ENCODE measurements around the gene KLF16.

KLF16 gene

DNA sequence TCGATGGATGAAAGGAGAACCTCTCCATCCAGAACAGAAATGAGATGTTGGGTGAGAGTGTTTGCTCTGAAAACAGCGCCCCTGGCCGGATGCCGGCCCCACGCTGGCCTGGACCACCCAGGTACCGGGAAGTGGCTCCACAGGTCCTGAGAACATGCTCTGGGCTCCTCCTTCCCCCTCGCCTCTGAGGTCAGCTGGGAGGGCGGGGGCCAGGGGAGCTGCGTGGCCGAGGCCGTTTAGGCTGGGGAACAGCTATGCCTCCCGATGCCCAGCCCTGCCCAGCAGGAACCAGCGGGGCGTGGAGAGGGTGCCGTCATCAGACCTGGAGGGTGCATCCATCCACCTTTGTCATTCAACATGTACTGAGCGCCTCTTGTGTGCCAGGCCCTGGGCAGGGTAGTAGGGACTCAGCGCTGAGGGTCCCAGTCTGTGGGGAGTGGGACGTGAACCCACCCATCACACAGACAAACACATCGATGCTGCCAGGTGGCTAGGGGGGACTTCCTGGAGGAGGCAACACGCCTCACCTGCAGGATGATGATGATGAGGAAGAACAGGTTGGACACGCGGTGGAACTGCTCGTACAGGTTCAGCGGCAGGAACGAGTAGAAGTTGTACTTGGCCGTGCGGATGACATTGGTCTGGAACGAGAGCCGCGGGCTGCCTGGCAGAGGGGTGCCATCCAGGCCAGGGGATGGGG, 55.5 kb downstream of the KLF16 start:
- TF ChIP-seq, protein P1, sequence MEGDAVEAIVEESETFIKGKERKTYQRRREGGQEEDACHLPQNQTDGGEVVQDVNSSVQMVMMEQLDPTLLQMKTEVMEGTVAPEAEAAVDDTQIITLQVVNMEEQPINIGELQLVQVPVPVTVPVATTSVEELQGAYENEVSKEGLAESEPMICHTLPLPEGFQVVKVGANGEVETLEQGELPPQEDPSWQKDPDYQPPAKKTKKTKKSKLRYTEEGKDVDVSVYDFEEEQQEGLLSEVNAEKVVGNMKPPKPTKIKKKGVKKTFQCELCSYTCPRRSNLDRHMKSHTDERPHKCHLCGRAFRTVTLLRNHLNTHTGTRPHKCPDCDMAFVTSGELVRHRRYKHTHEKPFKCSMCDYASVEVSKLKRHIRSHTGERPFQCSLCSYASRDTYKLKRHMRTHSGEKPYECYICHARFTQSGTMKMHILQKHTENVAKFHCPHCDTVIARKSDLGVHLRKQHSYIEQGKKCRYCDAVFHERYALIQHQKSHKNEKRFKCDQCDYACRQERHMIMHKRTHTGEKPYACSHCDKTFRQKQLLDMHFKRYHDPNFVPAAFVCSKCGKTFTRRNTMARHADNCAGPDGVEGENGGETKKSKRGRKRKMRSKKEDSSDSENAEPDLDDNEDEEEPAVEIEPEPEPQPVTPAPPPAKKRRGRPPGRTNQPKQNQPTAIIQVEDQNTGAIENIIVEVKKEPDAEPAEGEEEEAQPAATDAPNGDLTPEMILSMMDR (IDR thresholded peaks at IDR 0.05; ENCODE audit: unreplicated experiment in 3 of 3): no peak
- H3K4me1 Mint-ChIP-seq: peaks cover 6% of the 10 kb centered on the region
- no peak overlapping the region for H3K27ac Mint-ChIP-seq
- peaks cover 21% of the 10 kb centered on the region for H3K27me3 Mint-ChIP-seq (ENCODE audit: low read depth)
- H3K4me3 Mint-ChIP-seq: no peak overlapping the region
- H3K9me3 Mint-ChIP-seq: no peaks in the 10 kb centered on the region
- peaks cover 1% of the 10 kb centered on the region for H3K36me3 Mint-ChIP-seq (ENCODE audit: low read depth)

DNA sequence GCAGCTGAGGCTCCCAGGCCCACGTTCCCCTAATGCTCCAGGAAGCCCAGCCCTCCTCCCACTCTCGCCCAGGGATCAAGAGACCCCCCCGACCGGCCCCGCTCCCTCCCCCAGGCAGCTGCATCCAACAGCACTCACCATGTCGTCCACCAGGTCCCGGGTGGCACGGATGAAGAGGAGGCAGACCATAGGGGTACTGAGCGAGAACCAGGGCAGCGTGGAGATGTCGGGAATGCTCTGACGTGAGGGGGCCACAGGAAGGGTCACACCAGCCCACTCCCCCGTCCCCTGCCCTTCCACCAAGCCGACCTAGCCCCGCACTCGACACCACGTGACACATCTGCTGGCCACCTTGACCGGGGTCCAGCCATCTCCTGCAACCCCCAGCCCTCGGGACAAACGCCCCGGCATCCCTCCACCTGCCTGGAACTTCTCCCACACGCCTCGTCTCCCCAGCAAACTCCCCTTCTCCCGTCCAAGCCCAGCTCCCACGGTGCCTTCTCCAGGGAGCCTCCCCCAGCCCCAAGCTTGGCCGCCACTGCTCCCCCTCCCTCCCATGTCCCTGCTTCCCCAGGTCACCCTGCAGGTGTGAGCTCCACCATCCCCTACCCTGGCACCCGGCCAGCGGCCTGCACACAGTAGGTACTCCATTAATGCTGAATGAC, 56.2 kb downstream of the KLF16 start:
- Mint-ChIP-seq H3K27ac (no peak overlapping the region), H3K27me3 (ENCODE audit: low read depth) (peaks cover 19% of the 10 kb centered on the region), H3K9me3 (no peaks in the 10 kb centered on the region), H3K4me1 (no peaks in the 10 kb centered on the region), H3K4me3 (no peak overlapping the region), H3K36me3 (ENCODE audit: low read depth) (no peaks in the 10 kb centered on the region)
- TF ChIP-seq, protein P1 (IDR thresholded peaks at IDR 0.05; ENCODE audit: unreplicated experiment in 3 of 3): no peak

DNA sequence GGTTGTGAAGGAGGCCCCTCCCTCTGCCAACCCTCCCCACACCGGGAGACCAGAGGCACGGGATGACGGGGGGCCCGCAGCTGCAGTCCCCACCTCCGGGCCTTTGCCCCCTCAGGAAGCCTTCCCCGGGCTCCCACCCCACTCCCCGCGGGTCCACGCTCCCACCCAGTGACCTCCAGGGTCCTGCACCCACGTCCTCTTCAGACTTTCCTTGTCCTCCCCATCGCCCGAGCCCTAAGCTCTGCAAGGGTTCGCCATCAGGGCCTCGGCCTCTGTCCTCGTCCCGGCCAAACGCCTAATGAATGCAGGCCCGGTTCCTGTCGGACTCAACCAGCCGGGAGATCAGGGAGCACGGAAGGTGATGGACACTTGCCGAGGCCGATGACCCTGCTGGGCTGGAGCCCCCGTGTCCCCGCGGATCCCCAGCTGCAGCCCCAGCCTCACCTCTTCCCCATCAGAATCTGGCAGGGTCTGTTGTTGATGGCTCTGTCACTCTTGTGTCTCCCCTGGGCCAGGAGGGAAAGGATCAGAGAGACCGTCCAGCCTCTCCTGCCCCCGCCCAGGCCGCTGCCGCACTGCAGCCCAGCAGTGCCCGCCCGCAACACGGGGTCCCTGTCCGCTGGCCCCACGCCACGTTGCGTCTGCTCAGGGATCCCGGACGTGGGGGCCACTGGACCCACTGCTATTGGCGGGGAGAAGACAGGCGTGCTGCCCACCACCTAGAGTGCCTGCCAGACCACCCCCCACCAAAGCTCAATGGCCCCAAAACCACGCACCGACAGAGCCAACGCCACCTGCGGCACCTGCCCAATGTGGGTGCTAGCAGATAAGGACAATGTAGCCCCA, 57.0 kb downstream of the KLF16 start:
- H3K27ac Mint-ChIP-seq: no peak overlapping the region
- H3K4me1 Mint-ChIP-seq: no peaks in the 10 kb centered on the region
- H3K9me3 Mint-ChIP-seq: no peaks in the 10 kb centered on the region
- no peak overlapping the region for H3K4me3 Mint-ChIP-seq
- H3K36me3 Mint-ChIP-seq (ENCODE audit: low read depth): no peaks in the 10 kb centered on the region
- TF ChIP-seq, protein P1 (IDR thresholded peaks at IDR 0.05; ENCODE audit: unreplicated experiment in 3 of 3): no peak
- peaks cover 19% of the 10 kb centered on the region for H3K27me3 Mint-ChIP-seq (ENCODE audit: low read depth)

DNA sequence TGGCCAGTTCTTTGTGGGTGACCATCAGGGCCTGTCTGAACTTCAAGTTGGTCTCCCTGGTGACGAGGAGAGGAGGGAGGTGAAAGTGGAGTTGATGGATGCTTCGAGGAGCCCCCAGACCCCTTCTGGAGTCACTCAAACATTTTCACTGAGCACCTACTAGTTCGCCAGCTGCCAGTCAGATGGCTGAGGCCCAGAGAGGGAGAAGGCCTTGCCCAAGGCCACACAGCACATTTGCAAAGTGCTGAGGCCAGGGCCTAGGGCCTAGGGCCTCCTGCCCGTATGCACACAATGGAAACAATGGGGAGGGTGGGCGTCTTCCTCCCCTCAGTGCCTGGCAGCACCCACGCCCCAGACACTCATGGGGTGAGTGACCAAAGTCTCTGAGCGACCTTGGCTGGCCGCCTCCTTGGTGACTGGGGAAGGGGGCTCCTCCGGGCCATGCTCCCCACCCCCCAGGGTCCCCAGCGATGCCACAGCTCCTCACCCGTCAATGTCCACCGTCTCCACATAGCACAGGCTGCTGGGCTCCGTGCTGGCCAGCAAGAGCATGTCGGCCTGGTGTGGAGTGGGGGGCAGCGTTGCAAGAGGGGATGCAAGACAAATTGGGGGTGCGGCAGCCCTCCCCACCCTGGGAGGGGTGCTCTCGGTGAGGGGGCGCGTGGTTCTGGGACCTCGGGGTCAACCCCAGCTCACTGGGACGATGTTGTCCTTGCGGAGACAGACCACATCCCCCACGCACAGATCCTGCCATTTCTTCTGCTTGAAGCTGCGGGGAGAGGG, 57.8 kb downstream of the KLF16 start:
- TF ChIP-seq, protein P1 (IDR thresholded peaks at IDR 0.05; ENCODE audit: unreplicated experiment in 3 of 3): no peak
- Mint-ChIP-seq H3K27ac (no peak overlapping the region), H3K9me3 (no peaks in the 10 kb centered on the region), H3K4me1 (no peaks in the 10 kb centered on the region), H3K36me3 (ENCODE audit: low read depth) (no peaks in the 10 kb centered on the region), H3K27me3 (ENCODE audit: low read depth) (peaks cover 15% of the 10 kb centered on the region), H3K4me3 (no peak overlapping the region)

DNA sequence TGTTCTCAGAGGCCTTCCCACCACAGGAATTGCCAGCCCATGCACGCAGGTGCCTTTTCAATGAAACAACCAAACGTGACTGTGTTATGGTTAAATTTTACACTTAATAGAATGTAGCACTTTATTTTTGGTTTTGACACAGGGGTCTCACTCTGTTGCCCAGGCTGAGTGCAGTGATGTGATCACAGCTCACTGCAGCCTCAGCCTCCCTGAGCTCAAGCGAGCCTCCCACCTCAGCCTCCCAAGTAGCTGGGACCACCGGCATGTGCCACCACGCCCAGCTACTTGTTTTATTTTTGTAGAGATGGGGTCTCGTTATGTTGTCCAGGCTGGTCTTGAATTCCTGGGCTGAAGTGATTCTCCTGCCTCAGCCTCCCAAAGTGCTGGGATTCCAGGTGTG, 58.5 kb downstream of the KLF16 start:
- no peaks in the 10 kb centered on the region for H3K4me1 Mint-ChIP-seq
- peaks cover 11% of the 10 kb centered on the region for H3K27me3 Mint-ChIP-seq (ENCODE audit: low read depth)
- no peak overlapping the region for H3K27ac Mint-ChIP-seq
- no peaks in the 10 kb centered on the region for H3K36me3 Mint-ChIP-seq (ENCODE audit: low read depth)
- TF ChIP-seq, protein P1 (IDR thresholded peaks at IDR 0.05; ENCODE audit: unreplicated experiment in 3 of 3): no peak
- no peak overlapping the region for H3K4me3 Mint-ChIP-seq
- H3K9me3 Mint-ChIP-seq: no peaks in the 10 kb centered on the region
